Fibroblast of skin of right biceps (primary cell): Measurements from ENCODE around the gene FAM76A.
"Not testable (repeated sequence)": the region's sequence is repeated elsewhere in the genome, so short reads cannot be mapped to it uniquely, and the experiment has no call there.

Experiments used
- DNase-seq: peaks from one replicate; pipeline ENCODE4 v3.0.0-alpha.2; 2013

FAM76A gene

DNA sequence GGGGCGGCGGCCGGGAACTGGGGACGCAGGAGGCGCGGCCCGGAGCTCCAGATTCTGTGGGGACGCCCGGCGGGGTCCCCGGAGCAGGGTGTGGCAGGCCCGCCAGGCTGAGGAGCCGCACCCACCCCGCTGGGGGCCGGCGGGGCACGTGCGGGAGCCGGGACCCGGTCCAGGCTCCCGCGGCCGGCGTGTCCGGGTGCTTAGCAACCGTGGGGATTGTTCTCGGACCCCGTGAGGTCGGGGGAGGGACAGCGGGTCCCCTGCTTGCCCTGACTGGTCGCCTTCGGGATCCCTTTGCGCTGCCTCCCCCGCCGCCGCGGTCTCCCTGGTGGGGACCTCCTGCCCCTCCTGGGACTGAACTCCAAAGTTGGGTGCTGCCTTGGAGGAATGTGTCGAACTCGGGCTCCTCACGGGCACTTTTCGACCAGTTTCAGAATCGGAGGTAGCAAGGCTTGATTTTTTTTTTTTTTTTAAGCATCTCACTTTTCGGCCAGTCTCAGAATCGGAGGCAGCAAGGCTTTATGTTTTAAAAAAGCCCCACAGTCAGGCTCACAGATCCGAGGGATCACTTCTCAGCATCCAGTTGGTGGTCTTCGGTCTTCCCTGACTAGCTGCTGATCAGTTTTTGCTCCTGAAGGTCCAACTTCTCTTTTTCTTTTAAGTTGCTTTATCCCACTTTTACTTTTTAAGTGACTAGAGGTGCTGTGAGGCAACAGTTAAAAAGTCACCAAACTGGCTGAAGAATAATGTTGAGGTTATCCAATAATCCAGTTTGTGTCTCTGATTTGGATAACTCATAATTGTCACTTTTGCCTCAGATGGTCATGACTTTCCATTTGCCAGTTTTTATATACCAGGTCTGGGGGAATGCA, 648 bp downstream of the FAM76A start:
- DNase-seq, result peak; percentile 39

DNA sequence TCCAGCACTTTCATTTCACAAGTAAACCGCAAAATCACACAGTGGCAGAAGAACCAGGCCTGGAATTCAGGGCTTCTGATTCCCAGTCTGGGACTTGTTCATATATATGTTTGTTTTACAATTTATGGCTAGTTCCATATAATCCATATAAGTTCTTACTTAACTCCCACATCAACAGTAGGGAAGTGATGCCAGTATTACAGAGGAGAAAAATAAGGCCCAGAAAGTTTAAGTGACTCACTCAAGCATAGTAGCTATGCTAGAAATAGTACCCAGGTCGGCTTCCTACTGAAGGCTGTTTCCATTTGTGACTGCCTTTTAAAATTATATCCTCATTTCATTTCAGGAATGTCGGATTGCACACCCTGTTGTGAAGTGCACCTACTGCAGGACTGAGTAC, 1.4 kb downstream of the FAM76A start:
- DNase-seq, result peak; percentile 32

DNA sequence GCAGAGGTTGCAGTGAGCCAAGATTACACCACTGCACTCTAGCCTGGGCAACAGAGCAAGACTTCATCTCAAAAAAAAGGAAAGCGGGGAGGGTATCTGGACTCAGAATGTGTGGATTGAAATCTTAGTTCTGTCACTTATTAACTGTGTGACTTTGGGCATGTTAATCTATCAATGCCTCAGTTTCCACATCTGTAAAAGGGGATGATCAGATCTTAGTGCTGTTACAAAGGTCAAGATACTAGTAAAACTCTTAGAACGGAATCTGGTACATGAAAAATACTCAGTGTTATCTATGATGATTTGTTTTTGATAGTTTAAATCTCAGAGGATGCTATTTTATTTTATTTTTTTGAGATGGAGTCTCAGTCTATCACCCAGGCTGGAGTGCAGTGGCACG, 10.5 kb downstream of the FAM76A start:
- DNase-seq, result no peak

DNA sequence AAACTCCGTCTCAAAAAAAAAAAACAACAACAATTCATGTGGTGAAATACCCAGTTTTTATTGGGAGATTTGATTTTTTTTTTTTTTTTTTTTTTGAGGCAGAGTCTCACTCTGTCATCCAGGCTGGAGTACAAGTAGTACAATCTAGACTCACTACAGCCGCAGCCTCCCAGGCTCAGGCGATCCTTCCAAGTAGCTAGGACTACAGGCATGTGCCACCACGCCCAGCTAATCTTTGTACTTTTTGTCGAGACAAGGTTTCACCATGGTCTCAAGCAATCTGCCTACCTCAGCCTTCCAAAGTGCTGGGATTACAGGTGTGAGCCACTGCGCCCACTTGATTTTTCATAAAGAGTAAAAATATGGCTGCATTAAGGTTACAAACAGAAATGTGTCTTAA, 15.4 kb downstream of the FAM76A start:
- DNase-seq, result no peak

DNA sequence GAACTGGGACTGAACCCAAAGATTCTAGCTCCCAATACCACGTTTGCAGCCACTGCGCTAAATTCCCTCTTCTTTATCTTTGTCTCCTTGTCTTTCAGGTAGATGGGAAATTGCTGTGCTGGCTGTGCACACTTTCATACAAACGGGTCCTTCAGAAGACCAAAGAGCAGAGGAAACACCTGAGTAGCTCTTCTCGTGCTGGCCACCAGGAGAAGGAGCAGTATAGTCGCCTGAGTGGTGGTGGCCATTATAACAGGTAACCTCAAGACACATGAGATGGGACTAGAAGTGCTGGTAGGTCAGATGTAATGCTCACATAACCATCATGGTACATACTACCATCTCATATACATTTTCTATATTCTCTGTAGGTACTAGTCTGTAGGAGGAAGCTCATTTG, 18.8 kb downstream of the FAM76A start:
- no peak for DNase-seq

DNA sequence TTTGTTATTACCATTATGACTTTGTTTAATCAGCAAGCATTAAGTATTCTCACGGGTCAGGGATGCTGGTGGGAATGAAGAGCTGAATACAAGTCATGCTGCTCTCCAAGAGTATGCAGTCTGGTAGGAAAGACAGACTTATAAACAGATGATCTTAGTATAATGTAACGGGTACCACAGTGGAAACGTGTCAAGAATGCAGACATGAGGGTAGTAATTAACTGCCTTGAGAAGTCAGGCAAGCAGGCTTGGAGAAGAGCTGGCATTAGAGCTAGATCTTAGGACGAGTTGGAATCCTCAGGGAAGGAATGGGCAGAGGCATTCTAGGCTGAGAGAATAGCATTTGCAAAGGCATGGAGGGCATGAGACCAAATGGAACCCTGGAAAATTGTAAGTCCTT, 19.7 kb downstream of the FAM76A start:
- DNase-seq, result no peak

DNA sequence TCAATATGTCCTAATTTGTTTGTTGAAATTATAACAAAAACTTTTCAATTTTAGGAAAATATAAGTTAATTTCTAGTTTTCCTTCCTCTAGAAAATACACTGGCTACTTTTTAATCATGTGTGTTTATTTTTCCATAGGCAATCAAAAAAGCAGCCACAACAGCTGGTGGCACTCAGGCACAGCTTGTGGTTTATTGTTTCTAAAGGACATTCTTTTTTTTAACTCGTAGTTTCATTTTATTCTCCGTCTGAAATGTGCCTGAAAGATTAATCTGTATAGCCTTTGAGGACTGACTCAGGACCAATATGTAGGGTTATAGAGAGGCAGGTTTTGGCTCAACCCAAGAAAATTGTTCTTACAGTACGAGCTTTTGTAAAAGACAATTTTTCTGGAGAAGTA, 26.6 kb downstream of the FAM76A start:
- no peak for DNase-seq

DNA sequence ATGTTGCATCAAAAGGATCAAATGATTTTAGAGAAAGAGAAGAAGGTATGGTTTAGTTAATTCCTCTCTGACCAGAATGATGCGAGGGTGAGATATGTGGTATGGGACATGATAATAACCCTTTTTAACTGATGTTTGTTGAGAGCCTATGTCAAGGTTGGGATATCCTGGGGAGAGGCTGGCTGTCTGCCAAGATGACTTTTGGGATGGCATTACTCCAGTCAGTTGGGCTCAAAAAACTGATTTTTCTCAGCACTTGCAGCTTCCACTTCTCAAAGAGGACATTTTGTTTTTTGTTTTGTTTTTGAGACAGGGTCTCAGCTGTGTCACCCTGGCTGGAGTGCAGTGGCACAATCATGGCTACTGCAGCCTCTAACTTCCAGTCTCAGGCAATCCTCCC, 29.5 kb downstream of the FAM76A start:
- DNase-seq, result no peak

DNA sequence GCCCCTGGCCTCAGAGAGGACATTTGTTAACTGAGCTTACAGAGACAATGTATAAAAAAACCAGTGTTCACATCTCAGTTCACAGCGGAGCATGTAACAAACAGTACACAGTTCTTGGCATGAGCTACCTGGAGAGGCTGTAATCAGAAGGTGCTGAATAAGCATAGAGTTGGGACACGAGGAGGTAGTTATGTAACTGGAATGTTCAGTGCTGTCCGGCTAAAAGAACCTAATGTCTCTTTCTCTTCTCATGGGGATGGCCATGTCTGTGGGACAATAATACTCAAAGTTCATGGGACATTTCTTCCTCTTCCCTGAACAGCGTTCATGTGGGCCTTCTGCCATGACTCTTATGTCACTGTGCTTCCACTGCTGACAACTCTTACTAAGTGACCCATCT, 30.1 kb downstream of the FAM76A start:
- no peak for DNase-seq

DNA sequence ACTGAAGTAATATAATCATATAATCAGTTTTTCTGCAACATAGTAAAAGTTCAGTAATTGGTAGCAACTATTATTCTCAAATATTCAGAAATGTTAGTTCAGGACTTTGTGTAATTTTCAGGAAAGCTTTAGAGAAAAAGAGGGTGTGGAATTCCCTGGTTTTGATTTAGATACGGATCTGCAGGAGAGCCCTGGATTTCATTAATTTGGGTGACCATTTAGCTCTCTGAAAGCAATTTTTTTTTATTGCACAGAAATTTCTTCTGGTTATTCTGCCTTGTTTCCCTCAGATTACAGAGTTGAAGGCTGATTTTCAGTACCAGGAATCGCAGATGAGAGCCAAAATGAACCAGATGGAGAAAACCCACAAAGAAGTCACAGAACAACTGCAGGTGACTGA, 33.5 kb downstream of the FAM76A start:
- DNase-seq, result no peak

DNA sequence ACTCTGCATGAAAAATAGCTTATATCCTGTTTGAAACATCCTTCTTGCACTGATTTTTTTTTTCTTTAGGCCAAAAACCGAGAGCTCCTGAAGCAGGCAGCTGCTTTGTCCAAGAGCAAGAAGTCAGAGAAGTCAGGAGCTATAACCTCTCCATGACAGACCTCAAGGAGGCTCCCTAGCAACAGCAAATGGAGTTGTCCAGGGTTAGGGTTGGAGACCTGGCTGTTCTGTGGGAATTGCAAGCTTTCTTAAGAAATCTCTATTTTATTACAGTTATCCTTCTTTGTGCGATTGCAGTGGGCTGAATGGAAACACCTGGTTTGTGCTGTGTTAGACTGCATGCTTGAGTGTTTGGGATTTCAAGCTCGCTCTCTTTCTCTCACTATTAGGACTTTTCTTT, 34.7 kb downstream of the FAM76A start:
- no peak for DNase-seq

DNA sequence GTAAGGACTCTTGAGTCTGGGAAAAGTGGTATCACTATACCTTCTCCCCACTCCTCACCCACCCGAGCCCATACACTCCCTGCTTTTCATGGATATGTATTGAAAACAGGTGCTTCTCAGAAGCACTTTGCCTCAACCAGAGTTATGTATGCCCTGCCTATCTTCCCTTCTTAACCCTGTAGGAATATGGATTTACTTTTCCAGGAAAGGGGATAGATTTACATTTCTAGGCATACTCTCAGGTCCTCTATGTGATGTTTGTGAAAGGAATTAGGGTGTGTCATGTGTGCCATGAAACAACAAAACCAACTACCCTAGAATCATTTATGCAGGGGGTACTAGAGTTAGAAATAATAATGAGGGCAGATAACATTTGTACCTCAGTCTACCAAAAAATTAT, 36.3 kb downstream of the FAM76A start:
- DNase-seq, result no peak

DNA sequence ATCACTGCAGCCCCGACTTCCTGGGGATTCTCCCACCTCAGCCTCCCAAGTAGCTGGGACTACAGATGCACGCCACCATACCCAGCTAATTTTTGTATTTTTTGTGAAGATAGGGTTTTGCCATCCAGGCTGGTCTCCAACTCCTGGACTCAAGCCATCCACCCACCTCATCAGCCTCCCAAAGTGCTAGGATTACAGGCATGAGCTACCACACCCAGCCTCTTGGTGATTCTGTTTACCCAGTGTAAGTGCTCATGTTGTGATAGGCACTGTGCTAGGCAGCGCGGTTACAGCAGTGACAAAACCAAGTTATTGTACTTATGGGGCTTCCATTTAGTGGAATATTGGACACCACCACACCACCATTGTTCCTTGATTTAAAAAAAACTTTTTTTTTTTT, 37.6 kb downstream of the FAM76A start:
- DNase-seq, result no peak

DNA sequence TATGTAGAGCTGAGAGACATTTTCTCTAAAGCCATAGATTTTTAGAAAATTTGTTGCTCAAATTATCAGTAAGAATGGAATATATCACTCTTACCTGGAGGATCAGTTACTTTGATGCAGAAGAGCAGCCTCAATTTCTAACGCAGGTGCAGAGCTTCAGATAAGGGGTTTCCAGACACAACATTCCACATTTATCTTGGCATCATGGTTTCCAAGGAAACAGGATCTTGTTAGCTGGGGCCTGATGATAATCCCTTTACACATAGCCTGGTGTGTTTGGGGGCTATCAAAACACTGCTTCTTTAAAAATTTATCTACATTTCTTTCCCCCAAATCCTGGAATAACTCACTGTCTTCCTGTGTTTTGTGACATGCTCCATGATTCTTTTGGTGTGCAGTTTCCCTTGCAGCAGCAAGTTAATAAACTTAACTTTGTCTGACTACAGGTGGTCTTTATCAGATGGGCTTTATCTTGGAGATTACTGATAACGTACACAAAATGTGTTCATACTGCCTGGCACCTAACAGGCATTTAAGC, 44.6 kb downstream of the FAM76A start:
- DNase-seq, result no peak

DNA sequence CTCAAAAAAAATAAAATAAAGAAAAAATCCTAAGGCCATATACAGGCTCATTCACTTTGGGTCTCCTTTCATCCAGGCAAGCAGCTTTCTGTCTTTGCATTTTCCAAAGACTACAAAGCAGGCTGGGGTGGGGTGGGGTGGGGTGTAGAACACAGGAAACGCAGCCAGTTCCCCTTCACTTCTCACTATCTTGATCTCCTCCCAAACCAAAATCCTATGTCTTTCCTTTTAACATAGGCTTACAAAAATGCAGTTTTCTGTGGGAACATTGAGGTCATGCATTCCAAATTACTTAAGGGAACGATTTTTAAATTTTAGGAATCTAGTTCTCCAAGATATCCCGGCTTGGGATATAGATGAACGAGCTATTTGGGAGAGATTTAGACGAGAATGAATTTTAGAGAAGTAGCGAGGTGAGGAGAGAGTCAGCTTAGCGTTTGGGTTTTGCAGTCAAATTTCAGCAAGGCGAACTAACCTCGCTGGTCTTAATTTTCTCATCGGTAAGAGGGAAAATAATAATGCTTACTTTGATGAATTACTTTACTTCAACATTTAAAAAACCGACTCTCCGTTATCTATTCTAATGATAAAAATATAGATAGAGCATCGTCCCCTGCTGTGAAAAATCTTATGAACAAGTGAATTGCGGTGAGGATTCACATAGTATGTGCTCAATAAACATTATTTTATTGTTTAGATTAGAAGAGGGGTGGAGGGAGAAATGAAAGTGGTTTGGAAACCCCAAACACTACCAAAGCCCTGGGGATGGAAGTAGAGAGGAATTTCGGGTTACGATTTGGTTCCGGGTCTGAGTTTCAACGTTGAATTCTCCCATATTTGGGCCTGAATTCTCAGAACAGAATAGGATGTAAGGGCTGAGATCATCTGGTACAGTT, 46.5 kb downstream of the FAM76A start:
- peak; percentile 70 for DNase-seq

DNA sequence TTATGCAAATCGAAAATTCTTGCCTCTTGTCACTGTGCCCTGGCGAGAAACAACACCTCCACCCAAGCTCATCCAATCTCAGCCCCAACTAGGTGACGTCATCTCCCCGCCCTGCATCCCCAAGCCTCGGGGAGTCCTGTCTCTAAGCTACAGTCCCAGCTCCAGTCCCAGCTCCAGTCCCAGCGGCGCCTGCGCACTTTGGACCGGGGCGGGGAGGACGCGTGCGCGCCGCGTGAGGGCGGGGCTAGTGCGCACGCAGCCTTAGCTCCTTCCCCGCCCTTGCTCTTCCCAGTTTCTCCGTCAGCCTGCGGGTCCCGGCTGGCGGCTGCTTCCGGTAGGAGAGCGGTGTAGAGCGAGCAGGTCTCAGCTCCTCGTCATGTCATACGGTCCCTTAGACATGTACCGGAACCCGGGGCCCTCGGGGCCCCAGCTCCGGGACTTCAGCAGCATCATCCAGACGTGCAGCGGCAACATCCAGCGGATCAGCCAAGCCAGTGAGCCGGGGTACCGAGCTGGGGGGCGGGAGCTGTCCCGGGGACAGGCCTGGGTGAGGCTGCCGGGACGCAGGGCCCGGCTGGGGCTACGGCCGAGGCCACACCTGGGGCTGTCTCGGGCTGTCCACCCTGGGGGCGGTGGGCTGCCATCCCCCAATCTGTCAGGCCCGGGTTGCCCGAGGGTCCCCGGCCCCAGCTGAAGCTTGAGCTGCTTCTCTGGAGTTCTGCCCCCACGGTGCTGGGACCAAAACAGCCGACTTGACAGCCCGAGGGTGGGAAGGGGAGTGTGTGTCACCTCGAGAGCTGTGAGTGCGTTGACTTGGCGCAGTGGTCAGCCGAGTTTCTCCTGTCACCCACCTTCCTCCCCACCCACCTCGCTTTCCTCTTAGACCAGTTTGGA, 47.4 kb downstream of the FAM76A start, which contains the start of gene STX12:
Gene STX12 (plus strand): TSS at position 288 of the 894 bp plus-strand sequence. CDS start 89 bp downstream, at position 377.
- DNase-seq, result peak; percentile 100

DNA sequence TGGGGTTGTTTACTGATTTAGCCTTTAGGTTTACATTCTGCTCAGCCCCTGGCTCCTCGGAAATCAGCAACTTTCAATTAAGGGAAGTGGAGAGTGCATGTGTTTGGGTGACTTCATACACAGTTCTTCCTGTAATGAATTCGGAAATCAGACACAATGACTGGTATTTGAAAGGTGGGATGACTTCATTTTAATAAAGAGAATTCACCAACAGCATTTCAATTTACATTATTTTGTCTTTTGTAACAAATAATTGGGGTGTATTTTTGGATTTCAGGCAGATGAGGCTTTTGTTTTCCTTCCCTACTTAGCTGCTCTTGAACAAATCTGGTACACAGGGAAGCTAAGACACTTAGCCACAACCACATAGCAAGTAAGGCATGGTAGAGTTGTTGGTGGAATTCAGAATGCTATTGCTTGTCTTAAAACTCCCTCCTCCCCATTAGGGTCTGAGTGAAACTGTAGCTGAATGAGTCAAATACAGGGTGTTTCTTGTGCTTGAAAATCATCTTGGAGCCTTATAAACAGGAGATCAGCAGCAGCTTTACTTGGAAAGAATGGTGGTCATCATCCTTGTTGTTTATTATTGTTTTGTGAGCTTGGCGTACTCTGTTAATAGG, 48.2 kb downstream of the FAM76A start:
- DNase-seq, result peak; percentile 36

DNA sequence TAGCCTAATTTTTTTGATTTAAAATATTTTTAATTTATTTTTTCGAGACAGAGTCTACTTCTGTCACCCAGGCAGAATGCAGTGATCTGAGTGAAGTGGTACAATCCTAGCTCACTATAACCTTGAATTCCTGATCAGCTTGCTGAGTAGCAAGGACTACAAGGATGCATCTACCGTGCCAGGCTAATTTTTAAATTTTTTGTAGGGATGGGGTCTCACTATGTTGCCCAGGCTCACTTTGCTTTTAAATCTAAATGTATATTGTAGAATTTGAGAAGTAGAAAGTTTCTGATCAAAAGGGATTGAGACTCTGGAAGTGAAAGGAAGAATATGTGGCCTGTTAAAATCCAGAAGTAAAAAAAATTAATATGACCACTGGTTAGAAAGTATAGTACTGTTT, 48.9 kb downstream of the FAM76A start:
- no peak for DNase-seq

DNA sequence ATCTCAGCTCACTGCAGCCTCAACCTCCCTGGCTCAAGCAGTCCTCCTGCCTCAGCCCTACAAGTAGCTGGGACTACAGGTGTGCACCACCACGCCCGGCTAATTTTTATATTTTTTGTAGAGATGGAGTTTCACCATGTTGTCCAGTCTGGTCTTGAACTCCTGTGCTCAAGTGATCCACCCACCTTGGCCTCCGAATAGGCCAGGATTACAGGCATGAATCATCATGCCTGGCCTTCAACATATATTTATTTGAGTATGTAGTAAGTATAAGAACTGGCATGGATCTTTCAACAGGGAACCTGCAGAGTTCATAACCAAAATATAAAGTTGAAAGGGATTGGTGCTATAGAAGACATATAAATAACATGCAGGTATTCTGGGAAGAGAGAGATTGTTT, 49.6 kb downstream of the FAM76A start:
- not testable (repeated sequence) for DNase-seq

DNA sequence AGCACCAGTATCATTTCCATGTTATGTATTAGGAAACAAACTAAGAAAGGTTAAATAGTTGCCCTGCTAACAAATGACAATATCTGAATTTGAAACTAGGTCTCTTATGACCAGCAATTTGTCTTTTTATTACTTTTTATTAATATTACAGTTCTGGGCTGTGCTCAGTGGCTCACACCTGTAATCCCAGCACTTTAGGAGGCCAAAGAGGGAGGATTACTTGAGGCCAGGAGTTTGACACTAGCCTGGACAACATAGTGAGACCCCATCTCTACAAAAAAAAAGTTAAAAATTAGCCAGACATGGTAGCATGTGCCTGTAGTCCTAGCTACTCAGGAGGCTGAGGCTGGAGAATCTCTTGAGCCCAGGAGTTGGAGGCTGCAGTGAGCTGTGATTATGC, 50.5 kb downstream of the FAM76A start:
- not testable (repeated sequence) for DNase-seq

DNA sequence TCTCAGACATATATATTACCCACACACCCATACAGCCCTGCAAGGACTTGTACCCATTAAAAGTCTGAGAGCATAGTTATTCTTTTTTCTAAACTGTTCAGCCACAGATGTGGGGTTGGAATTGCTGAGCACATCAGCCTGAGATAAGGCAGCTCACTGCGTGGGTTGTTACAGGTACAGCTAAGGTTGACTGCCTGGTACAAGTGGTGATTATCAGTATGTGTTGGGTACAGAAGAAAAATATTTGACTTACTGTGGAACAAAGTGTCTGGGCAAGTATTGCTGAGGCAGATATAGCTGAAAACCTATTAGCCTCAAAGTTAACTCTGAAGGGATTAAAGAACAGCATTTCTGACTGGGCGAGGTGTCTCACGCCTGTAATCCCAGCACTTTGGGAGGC, 52.3 kb downstream of the FAM76A start:
- DNase-seq, result no peak

DNA sequence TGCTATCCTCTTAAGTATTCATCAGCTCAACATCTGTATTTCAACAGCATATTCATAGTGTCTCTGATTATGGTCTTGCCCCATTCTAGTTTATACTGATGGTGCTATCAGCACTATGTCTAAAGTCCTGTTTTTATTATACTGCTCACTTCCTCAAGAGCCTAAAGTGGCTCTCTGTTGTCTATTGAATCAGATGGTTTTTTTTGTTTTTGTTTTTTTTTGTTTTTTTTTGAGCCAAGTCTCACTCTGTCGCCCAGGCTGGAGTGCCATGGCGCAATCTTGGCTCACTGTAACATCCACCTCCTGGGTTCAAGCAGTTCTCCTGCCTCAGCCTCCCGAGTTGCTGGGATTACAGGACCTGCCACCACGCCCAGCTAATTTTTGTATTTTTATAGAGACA, 53.4 kb downstream of the FAM76A start:
- no peak for DNase-seq
